SU-DHL-6 (cell line): ENCODE results near the gene PARP16.

Experiments used
- H2AFZ ChIP-seq: fragments of 200-600 bp; sonication (generic); 2 replicates; pipeline ENCODE4 v1.6.1; 2014; ENCODE audit warnings: low read depth, mild to moderate bottlenecking, moderate library complexity, mixed read lengths, antibody characterized with exemption, low read length; ENCODE audit not compliant: severe bottlenecking
- H3F3A ChIP-seq: fragments of 200-600 bp; shearing (Covaris generic); 2 replicates; pipeline ENCODE4 v1.6.0; 2016; ENCODE audit warnings: antibody characterized with exemption, mild to moderate bottlenecking; ENCODE audit not compliant: insufficient read depth
- H3K27ac ChIP-seq: fragments of 200-600 bp; sonication (generic); 2 replicates; pipeline ENCODE4 v1.5.1; 2016; ENCODE audit warnings: low read depth, mild to moderate bottlenecking, low read length, moderate library complexity, mixed read lengths
- H3K27me3 ChIP-seq: fragments of 200-600 bp; sonication (generic), shearing (Covaris generic); 2 replicates; pipeline ENCODE4 v1.6.0; 2014; ENCODE audit warnings: mild to moderate bottlenecking, low read length
- H3K36me3 ChIP-seq: fragments of 200-600 bp; sonication (generic); 2 replicates; pipeline ENCODE4 v1.6.1; 2014; ENCODE audit warnings: mild to moderate bottlenecking, low read length, mixed read lengths
- H3K4me2 ChIP-seq: fragments of 300-600, 200-600 bp; shearing (Covaris generic), sonication (generic); 2 replicates; pipeline ENCODE4 v1.6.0; 2014; ENCODE audit warnings: low read length, low read depth, mild to moderate bottlenecking; ENCODE audit not compliant: poor library complexity, severe bottlenecking
- H3K4me3 ChIP-seq: fragments of 200-600 bp; sonication (generic); 2 replicates; pipeline ENCODE4 v1.5.1; 2014; ENCODE audit warnings: antibody characterized with exemption, low read length, mild to moderate bottlenecking, mixed read lengths; ENCODE audit not compliant: insufficient read depth, poor library complexity, severe bottlenecking
- H3K79me2 ChIP-seq: fragments of 200-600 bp; sonication (generic); 2 replicates; pipeline ENCODE4 v1.6.1; 2014; ENCODE audit warnings: mild to moderate bottlenecking, low read length, moderate library complexity; ENCODE audit not compliant: insufficient read depth
- H3K9ac ChIP-seq: fragments of 200-600 bp; sonication (generic); 2 replicates; pipeline ENCODE4 v1.7.0; 2014; ENCODE audit warnings: mild to moderate bottlenecking, low read length
- H3K9me2 ChIP-seq: fragments of 200-600 bp; sonication (generic); replicated peaks from 2 replicates; pipeline ENCODE4 v1.6.1; 2014; ENCODE audit warnings: low read length; ENCODE audit not compliant: insufficient read depth
- H3K9me3 ChIP-seq: fragments of 200-600 bp; sonication (generic); 2 replicates; pipeline ENCODE4 v1.6.1; 2014; ENCODE audit warnings: low read length, mixed read lengths; ENCODE audit not compliant: insufficient read depth
- H4K20me1 ChIP-seq: fragments of 200-600 bp; sonication (generic); 2 replicates; pipeline ENCODE4 v1.6.1; 2014; ENCODE audit warnings: low read depth, mild to moderate bottlenecking, antibody characterized with exemption, low read length, moderate library complexity, mixed read lengths
- EZH2phosphoT487 ChIP-seq: fragments of 200-600 bp; sonication (generic), shearing (Covaris generic); conservative IDR thresholded peaks from 2 replicates; pipeline ENCODE4 v1.6.1; 2018; ENCODE audit warnings: mild to moderate bottlenecking, antibody characterized with exemption, low read length, moderate library complexity, mixed read lengths
- TF ChIP-seq, protein P1 (sequence below): fragments of 200-600 bp; sonication (generic); IDR thresholded peaks from one replicate; pipeline ENCODE4 v1.5.1; 2017; ENCODE audit warnings: antibody characterized with exemption, mild to moderate bottlenecking, low read length, moderate library complexity; ENCODE audit not compliant: insufficient read depth, poor library complexity, severe bottlenecking

Gene PARP16

GRCh38 chr15:65292938-65293518 lies 6.3 kb upstream of the PARP16 start:
- H3F3A ChIP-seq, result peaks cover 28% of the 10 kb centered on the region
- H3K79me2 ChIP-seq, result no peaks in the 10 kb centered on the region
- no peak overlapping the region for H2AFZ ChIP-seq
- no peaks in the 10 kb centered on the region for H3K9me2 ChIP-seq
- H3K36me3 ChIP-seq, result no peaks in the 10 kb centered on the region
- no peak for TF ChIP-seq EZH2phosphoT487
- TF ChIP-seq, protein P1, sequence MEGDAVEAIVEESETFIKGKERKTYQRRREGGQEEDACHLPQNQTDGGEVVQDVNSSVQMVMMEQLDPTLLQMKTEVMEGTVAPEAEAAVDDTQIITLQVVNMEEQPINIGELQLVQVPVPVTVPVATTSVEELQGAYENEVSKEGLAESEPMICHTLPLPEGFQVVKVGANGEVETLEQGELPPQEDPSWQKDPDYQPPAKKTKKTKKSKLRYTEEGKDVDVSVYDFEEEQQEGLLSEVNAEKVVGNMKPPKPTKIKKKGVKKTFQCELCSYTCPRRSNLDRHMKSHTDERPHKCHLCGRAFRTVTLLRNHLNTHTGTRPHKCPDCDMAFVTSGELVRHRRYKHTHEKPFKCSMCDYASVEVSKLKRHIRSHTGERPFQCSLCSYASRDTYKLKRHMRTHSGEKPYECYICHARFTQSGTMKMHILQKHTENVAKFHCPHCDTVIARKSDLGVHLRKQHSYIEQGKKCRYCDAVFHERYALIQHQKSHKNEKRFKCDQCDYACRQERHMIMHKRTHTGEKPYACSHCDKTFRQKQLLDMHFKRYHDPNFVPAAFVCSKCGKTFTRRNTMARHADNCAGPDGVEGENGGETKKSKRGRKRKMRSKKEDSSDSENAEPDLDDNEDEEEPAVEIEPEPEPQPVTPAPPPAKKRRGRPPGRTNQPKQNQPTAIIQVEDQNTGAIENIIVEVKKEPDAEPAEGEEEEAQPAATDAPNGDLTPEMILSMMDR, result no peak
- no peak overlapping the region for H3K9ac ChIP-seq
- H3K27ac ChIP-seq, result no peak overlapping the region
- no peaks in the 10 kb centered on the region for H4K20me1 ChIP-seq
- no peaks in the 10 kb centered on the region for H3K9me3 ChIP-seq
- no peak overlapping the region for H3K4me2 ChIP-seq
- H3K27me3 ChIP-seq, result no peaks in the 10 kb centered on the region
- H3K4me3 ChIP-seq, result no peak overlapping the region

GRCh38 chr15:65290228-65290627 lies 3.5 kb upstream of the PARP16 start:
- no peak overlapping the region for H2AFZ ChIP-seq
- no peaks in the 10 kb centered on the region for H3K36me3 ChIP-seq
- H3K9me3 ChIP-seq, result no peaks in the 10 kb centered on the region
- TF ChIP-seq EZH2phosphoT487, result no peak
- TF ChIP-seq, protein P1, result no peak
- no peaks in the 10 kb centered on the region for H3K27me3 ChIP-seq
- H4K20me1 ChIP-seq, result no peaks in the 10 kb centered on the region
- H3K79me2 ChIP-seq, result no peaks in the 10 kb centered on the region
- H3K4me2 ChIP-seq, result no peak overlapping the region
- H3K27ac ChIP-seq, result no peak overlapping the region
- no peak overlapping the region for H3K9ac ChIP-seq
- no peak overlapping the region for H3K4me3 ChIP-seq
- H3F3A ChIP-seq, result peaks cover 12% of the 10 kb centered on the region; the same call in 1 of the 2 replicates
- no peaks in the 10 kb centered on the region for H3K9me2 ChIP-seq

DNA sequence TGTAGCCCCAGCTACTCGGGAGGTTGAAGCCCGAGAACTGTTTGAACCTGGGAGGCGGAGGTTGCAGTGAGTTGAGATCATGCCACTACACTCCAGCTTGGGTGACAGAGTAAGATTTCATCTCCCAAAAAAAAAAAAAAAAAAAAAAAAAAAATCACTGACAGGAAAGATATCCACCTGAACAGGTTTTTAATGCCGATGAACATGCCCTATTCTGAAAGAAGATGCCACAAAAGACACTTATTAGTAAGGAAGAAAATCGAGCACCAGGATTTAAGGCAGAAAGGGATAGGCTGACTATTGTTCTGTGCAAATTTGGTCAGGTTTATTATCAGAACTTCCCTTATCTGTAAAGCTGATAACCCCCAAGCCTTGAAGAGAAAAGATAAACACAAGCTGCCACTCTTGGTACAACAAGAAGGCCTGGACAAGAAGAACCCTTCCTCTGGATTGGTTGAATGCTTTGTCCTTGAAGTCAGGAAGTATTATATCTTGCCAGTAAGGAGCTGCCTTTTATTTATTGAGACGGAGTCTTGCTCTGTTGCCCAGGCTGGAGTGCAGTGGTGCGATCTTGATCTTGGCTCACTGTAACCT lies 2.7 kb upstream of the PARP16 start:
- H3K27ac ChIP-seq, result no peak overlapping the region
- no peak overlapping the region for H2AFZ ChIP-seq
- TF ChIP-seq EZH2phosphoT487, result no peak
- TF ChIP-seq, protein P1, result no peak
- H4K20me1 ChIP-seq, result no peaks in the 10 kb centered on the region
- H3K79me2 ChIP-seq, result no peaks in the 10 kb centered on the region
- no peaks in the 10 kb centered on the region for H3K36me3 ChIP-seq
- peaks cover 7% of the 10 kb centered on the region; the same call in 1 of the 2 replicates for H3F3A ChIP-seq
- no peak overlapping the region for H3K9ac ChIP-seq
- no peaks in the 10 kb centered on the region for H3K27me3 ChIP-seq
- H3K9me2 ChIP-seq, result no peaks in the 10 kb centered on the region
- H3K9me3 ChIP-seq, result no peaks in the 10 kb centered on the region
- no peak overlapping the region for H3K4me2 ChIP-seq
- H3K4me3 ChIP-seq, result no peak overlapping the region
